ENCODE measurements around the gene PEX26.
"Not testable (repeated sequence)": the region's sequence is repeated elsewhere in the genome, so short reads cannot be mapped to it uniquely, and the experiment has no call there.

PEX26 gene

GRCh38 chr22:18053216-18053946, 24.4 kb upstream of the PEX26 start:
- intact Hi-C loops (cut with DNase I); DNase-seq: not testable (repeated sequence)

GRCh38 chr22:18055619-18056160, 22.1 kb upstream of the PEX26 start:
- intact Hi-C loops (cut with DNase I): no loop called here
- DNase-seq: no peak

- peak; percentile 26 to 87 (median 66) for DNase-seq
- intact Hi-C loops (cut with DNase I): no loop called here
Measured at GRCh38 chr22:18056161-18056666, 21.6 kb upstream of the PEX26 start.

- intact Hi-C loops (cut with DNase I): no loop called here
- peak in 5 of 42 donors; percentile 9 to 57 (median 30) for DNase-seq
Measured at GRCh38 chr22:18056807-18057474, 20.8 kb upstream of the PEX26 start.

GRCh38 chr22:18057568-18058209, 20.1 kb upstream of the PEX26 start:
- intact Hi-C loops (cut with DNase I): no loop called here
- peak in 31 of 42 donors; percentile 13 to 74 (median 55) for DNase-seq

- DNase-seq: no peak
- intact Hi-C loops (cut with DNase I): no loop called here
Measured at GRCh38 chr22:18058371-18059093, 19.3 kb upstream of the PEX26 start.

GRCh38 chr22:18059094-18059417, 18.7 kb upstream of the PEX26 start:
- no peak for DNase-seq
- intact Hi-C loops (cut with DNase I): no loop called here

- no peak for DNase-seq
- intact Hi-C loops (cut with DNase I): no loop called here
Measured at GRCh38 chr22:18059473-18059872, 18.3 kb upstream of the PEX26 start.

- intact Hi-C loops (cut with DNase I): no loop called here
- DNase-seq: no peak
Measured at GRCh38 chr22:18059991-18060390, 17.8 kb upstream of the PEX26 start.

GRCh38 chr22:18060646-18061620, 16.9 kb upstream of the PEX26 start:
- intact Hi-C loops (cut with DNase I): no loop called here
- no peak for DNase-seq

- DNase-seq: no peak
- intact Hi-C loops (cut with DNase I): no loop called here
Measured at GRCh38 chr22:18062421-18062820, 15.4 kb upstream of the PEX26 start.

GRCh38 chr22:18063306-18063705, 14.5 kb upstream of the PEX26 start:
- no peak for DNase-seq
- intact Hi-C loops (cut with DNase I): no loop called here

- not testable (repeated sequence) for DNase-seq
Measured at GRCh38 chr22:18063715-18064114, 14.1 kb upstream of the PEX26 start.

GRCh38 chr22:18064636-18065035, 13.2 kb upstream of the PEX26 start:
- DNase-seq: no peak
- intact Hi-C loops (cut with DNase I): no loop called here

More at GRCh38 chr22:18063715-18064114, 14.1 kb upstream of the PEX26 start:
- intact Hi-C loops (cut with DNase I): not testable (repeated sequence)

GRCh38 chr22:18065256-18065655, 12.5 kb upstream of the PEX26 start:
- intact Hi-C loops (cut with DNase I): no loop called here

GRCh38 chr22:18066181-18066859, 11.5 kb upstream of the PEX26 start:
- DNase-seq: no peak
- intact Hi-C loops (cut with DNase I): no loop called here

More at GRCh38 chr22:18065256-18065655, 12.5 kb upstream of the PEX26 start:
- no peak for DNase-seq

GRCh38 chr22:18067121-18067520, 10.7 kb upstream of the PEX26 start:
- DNase-seq: no peak
- intact Hi-C loops (cut with DNase I): no loop called here

Measured in head of caudate nucleus (tissue), 42 donors.